ENCODE measurements around the gene RSL24D1. TPM values are rescaled to one million over a fixed set of nuclear protein-coding genes. Genes with fewer than 3 reads are reported as not detected.
A peak's percentile ranks its signal among the peaks of the same experiment; 100 is the strongest.

Gene RSL24D1
- total RNA-seq = 175 TPM

- DNase-seq = peak; percentile 96
These were observed at the start of gene RSL24D1 for GRCh38 chr15:55196458-55197361. TSS of gene RSL24D1 (minus strand) at chr15:55196941. CDS start at chr15:55196890, 51 bp downstream.

- no peak for DNase-seq
These were observed 48.3 kb upstream of the RSL24D1 start for GRCh38 chr15:55245059-55245458.

GRCh38 chr15:55241891-55242290 is 45.1 kb upstream of the RSL24D1 start:
- DNase-seq = no peak

- DNase-seq = no peak
These were observed 44.4 kb upstream of the RSL24D1 start for GRCh38 chr15:55241186-55241585.

GRCh38 chr15:55240125-55240760 is 43.5 kb upstream of the RSL24D1 start:
- no peak for DNase-seq

GRCh38 chr15:55239440-55240124 is 42.8 kb upstream of the RSL24D1 start:
- DNase-seq = no peak

- DNase-seq = no peak
These were observed 42.1 kb upstream of the RSL24D1 start for GRCh38 chr15:55238877-55239276.

GRCh38 chr15:55237219-55238130 is 40.7 kb upstream of the RSL24D1 start:
- no peak for DNase-seq

GRCh38 chr15:55235546-55236036 is 38.9 kb upstream of the RSL24D1 start:
- DNase-seq = no peak

GRCh38 chr15:55234800-55235104 is 38.0 kb upstream of the RSL24D1 start:
- no peak for DNase-seq

GRCh38 chr15:55234104-55234799 is 37.5 kb upstream of the RSL24D1 start:
- no peak for DNase-seq

GRCh38 chr15:55231455-55231854 is 34.7 kb upstream of the RSL24D1 start:
- DNase-seq = no peak

GRCh38 chr15:55230953-55231352 is 34.2 kb upstream of the RSL24D1 start:
- no peak for DNase-seq

GRCh38 chr15:55230051-55230670 is 33.4 kb upstream of the RSL24D1 start:
- DNase-seq = no peak

- no peak for DNase-seq
These were observed 29.4 kb upstream of the RSL24D1 start for GRCh38 chr15:55226127-55226526.

GRCh38 chr15:55224892-55225291 is 28.2 kb upstream of the RSL24D1 start:
- DNase-seq = no peak

- DNase-seq = no peak
These were observed 25.8 kb upstream of the RSL24D1 start for GRCh38 chr15:55222588-55222987.

- no peak for DNase-seq
These were observed 24.6 kb upstream of the RSL24D1 start for GRCh38 chr15:55221090-55222011.

- no peak for DNase-seq
These were observed 23.9 kb upstream of the RSL24D1 start for GRCh38 chr15:55220606-55221005.

- no peak for DNase-seq
These were observed 21.3 kb upstream of the RSL24D1 start for GRCh38 chr15:55218056-55218455.
